ENCODE results near the gene TUBB6.

DNA sequence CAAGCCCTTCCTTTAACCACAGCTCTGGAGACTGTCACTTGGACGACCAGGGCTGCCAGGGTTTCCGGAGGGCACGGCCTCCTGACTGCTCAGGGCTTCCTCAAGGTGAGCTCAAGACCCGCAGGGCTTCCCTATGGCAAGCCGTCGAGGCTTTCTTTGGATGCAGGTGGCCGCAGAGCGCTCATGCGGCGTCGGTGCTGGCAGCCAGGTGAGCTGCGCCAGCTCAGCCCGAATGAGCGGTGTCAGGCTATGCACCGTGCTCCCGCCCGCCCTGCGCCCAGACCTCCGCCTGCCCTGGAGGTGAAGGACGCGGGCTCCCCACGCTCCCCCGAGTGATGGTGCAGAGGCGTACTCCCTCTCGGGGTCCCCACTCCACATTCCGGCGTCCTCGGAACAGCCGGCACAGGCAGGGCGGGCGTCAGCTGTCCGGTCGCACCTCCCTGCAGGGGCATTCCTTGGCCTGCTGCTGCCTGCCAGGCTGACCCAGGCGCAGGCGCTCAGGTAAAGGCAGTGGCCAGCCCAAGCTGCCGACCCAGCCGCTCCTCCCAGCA is 20.8 kb upstream of the TUBB6 start:
- TF ChIP-seq, protein P1, sequence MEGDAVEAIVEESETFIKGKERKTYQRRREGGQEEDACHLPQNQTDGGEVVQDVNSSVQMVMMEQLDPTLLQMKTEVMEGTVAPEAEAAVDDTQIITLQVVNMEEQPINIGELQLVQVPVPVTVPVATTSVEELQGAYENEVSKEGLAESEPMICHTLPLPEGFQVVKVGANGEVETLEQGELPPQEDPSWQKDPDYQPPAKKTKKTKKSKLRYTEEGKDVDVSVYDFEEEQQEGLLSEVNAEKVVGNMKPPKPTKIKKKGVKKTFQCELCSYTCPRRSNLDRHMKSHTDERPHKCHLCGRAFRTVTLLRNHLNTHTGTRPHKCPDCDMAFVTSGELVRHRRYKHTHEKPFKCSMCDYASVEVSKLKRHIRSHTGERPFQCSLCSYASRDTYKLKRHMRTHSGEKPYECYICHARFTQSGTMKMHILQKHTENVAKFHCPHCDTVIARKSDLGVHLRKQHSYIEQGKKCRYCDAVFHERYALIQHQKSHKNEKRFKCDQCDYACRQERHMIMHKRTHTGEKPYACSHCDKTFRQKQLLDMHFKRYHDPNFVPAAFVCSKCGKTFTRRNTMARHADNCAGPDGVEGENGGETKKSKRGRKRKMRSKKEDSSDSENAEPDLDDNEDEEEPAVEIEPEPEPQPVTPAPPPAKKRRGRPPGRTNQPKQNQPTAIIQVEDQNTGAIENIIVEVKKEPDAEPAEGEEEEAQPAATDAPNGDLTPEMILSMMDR (IDR thresholded peaks at IDR 0.05) = no peak
- no peak for TF ChIP-seq POLR2A (IDR thresholded peaks at IDR 0.05)

Measured in transverse colon (tissue), 3 donors.